GM21786 (cell line): ENCODE data around the gene RFNG.

Experiments
- ATAC-seq: cut with Tn5 transposase; IDR thresholded peaks from one replicate; pipeline ENCODE4 v1.9.1; 2021; ENCODE audit not compliant: unreplicated experiment

RFNG gene

GRCh38 chr17:82078433-82078832, 26.8 kb upstream of the RFNG start:
- ATAC-seq, result no peak

GRCh38 chr17:82077617-82078358, 26.2 kb upstream of the RFNG start:
- no peak for ATAC-seq

- no peak for ATAC-seq
Observed at GRCh38 chr17:82076785-82077591, 25.4 kb upstream of the RFNG start.

- no peak for ATAC-seq
Observed at GRCh38 chr17:82076018-82076784, 24.6 kb upstream of the RFNG start.

GRCh38 chr17:82073446-82073845, 21.8 kb upstream of the RFNG start:
- no peak for ATAC-seq

- no peak for ATAC-seq
Observed at GRCh38 chr17:82072827-82073226, 21.2 kb upstream of the RFNG start.

GRCh38 chr17:82070611-82071010, 19.0 kb upstream of the RFNG start:
- ATAC-seq, result no peak

- peak; percentile 56 for ATAC-seq
Observed at GRCh38 chr17:82065638-82066303, 14.2 kb upstream of the RFNG start, which contains the start of gene DUS1L. Gene DUS1L, minus strand, starts transcription at chr17:82065804. Its CDS starts 745 bp downstream, at chr17:82065059.

GRCh38 chr17:82065193-82065637, 13.6 kb upstream of the RFNG start:
- no peak for ATAC-seq

GRCh38 chr17:82064433-82065192, 13.0 kb upstream of the RFNG start:
- ATAC-seq, result no peak

- ATAC-seq, result no peak
Observed at GRCh38 chr17:82063424-82064415, 12.1 kb upstream of the RFNG start.

- no peak for ATAC-seq
Observed at GRCh38 chr17:82062984-82063368, 11.4 kb upstream of the RFNG start.

- ATAC-seq, result no peak
Observed at GRCh38 chr17:82062076-82062983, 10.7 kb upstream of the RFNG start.

- ATAC-seq, result no peak
Observed at GRCh38 chr17:82061047-82061925, 9.7 kb upstream of the RFNG start.

- ATAC-seq, result no peak
Observed at GRCh38 chr17:82060614-82061013, 9.0 kb upstream of the RFNG start.

GRCh38 chr17:82060001-82060380, 8.4 kb upstream of the RFNG start:
- ATAC-seq, result no peak
